Loucy (cell line): ENCODE measurements around the gene UCP3.
A peak's percentile ranks its signal among the peaks of the same experiment; 100 is the strongest.

Experiments
- H2AFZ ChIP-seq: fragments of 200-600 bp; sonication (generic); 2 replicates; pipeline ENCODE4 v1.6.0; 2016; ENCODE audit warnings: antibody characterized with exemption, mild to moderate bottlenecking, low read length, moderate library complexity
- H3F3A ChIP-seq: fragments of 200-600 bp; 2 replicates; pipeline ENCODE4 v1.6.0; 2016; ENCODE audit warnings: antibody characterized with exemption, low read depth, mild to moderate bottlenecking
- H3K27me3 ChIP-seq: fragments of 200-600 bp; sonication (generic); 2 replicates; pipeline ENCODE4 v1.6.1; 2014; ENCODE audit warnings: low read length, mild to moderate bottlenecking; ENCODE audit not compliant: insufficient read depth, poor library complexity, severe bottlenecking
- H3K36me3 ChIP-seq: fragments of 200-600 bp; sonication (generic); 2 replicates; pipeline ENCODE4 v1.6.1; 2016; ENCODE audit warnings: low read length; ENCODE audit not compliant: insufficient read depth
- H3K4me1 ChIP-seq: fragments of 200-600 bp; sonication (generic); 2 replicates; pipeline ENCODE4 v1.5.1; 2014; ENCODE audit warnings: low read length, mild to moderate bottlenecking; ENCODE audit not compliant: insufficient read depth, poor library complexity, severe bottlenecking
- H3K4me2 ChIP-seq: fragments of 200-600 bp; sonication (generic); 2 replicates; pipeline ENCODE4 v1.6.0; 2014; ENCODE audit warnings: antibody characterized with exemption, low read length, low read depth, mild to moderate bottlenecking; ENCODE audit not compliant: poor library complexity, severe bottlenecking
- H3K4me3 ChIP-seq: fragments of 200-600 bp; sonication (generic); 2 replicates; pipeline ENCODE4 v1.5.1; 2014; ENCODE audit warnings: low read length, mild to moderate bottlenecking, mixed read lengths; ENCODE audit not compliant: poor library complexity, severe bottlenecking
- H3K79me2 ChIP-seq: fragments of 200-600 bp; sonication (generic); 2 replicates; pipeline ENCODE4 v1.6.1; 2014; ENCODE audit warnings: low read length; ENCODE audit not compliant: insufficient read depth
- H3K9ac ChIP-seq: fragments of 200-600 bp; sonication (generic); 2 replicates; pipeline ENCODE4 v1.6.0; 2014; ENCODE audit warnings: mild to moderate bottlenecking, low read depth, low read length, moderate library complexity; ENCODE audit not compliant: poor library complexity, severe bottlenecking
- H3K9me2 ChIP-seq: fragments of 200-600 bp; sonication (generic); replicated peaks from 2 replicates; pipeline ENCODE4 v1.6.1; 2016; ENCODE audit warnings: low read depth, low read length, mixed read lengths
- H3K9me3 ChIP-seq: fragments of 200-600 bp; sonication (generic); 2 replicates; pipeline ENCODE4 v1.6.1; 2014; ENCODE audit warnings: mild to moderate bottlenecking, antibody characterized with exemption, low read length, low read depth; ENCODE audit not compliant: insufficient read depth
- H4K20me1 ChIP-seq: fragments of 200-600 bp; sonication (generic); 2 replicates; pipeline ENCODE4 v1.6.0; 2014; ENCODE audit warnings: antibody characterized with exemption, low read length, mild to moderate bottlenecking; ENCODE audit not compliant: insufficient read depth, poor library complexity, severe bottlenecking
- CTCF ChIP-seq: fragments of 200-600 bp; sonication (generic); conservative IDR thresholded peaks from 2 replicates; pipeline ENCODE4 v1.5.1; 2014; ENCODE audit warnings: mild to moderate bottlenecking, antibody characterized with exemption, low read length
- EZH2phosphoT487 ChIP-seq: fragments of 200-600 bp; IDR thresholded peaks from 2 replicates; pipeline ENCODE4 v1.6.1; 2018; ENCODE audit warnings: antibody characterized with exemption, mild to moderate bottlenecking, moderate library complexity, borderline replicate concordance

The UCP3 gene

GRCh38 chr11:74020539-74020938, 11.7 kb upstream of the UCP3 start:
- peaks cover 26% of the 10 kb centered on the region for H3K4me1 ChIP-seq
- no peak overlapping the region for H3K4me3 ChIP-seq
- no peak overlapping the region for H2AFZ ChIP-seq
- H3K79me2 ChIP-seq: no peaks in the 10 kb centered on the region
- H3K9me2 ChIP-seq: no peaks in the 10 kb centered on the region
- TF ChIP-seq EZH2phosphoT487: no peak
- H4K20me1 ChIP-seq: no peaks in the 10 kb centered on the region
- H3K9me3 ChIP-seq: no peaks in the 10 kb centered on the region
- H3K9ac ChIP-seq: peak overlapping the region; percentile 31
- H3F3A ChIP-seq: no peaks in the 10 kb centered on the region
- 0 out of 2 replicates have a peak, but pooled peaks cover 5% of the 10 kb centered on the region for H3K36me3 ChIP-seq
- no peaks in the 10 kb centered on the region for H3K27me3 ChIP-seq
- peak overlapping the region; percentile 18 for H3K4me2 ChIP-seq

GRCh38 chr11:74019860-74020259, 11.0 kb upstream of the UCP3 start:
- Histone ChIP-seq H4K20me1 (no peaks in the 10 kb centered on the region), H3K4me1 (peaks cover 33% of the 10 kb centered on the region), H3K4me3 (no peak overlapping the region), H3K9me3 (no peaks in the 10 kb centered on the region), H2AFZ (no peak overlapping the region), H3F3A (no peaks in the 10 kb centered on the region), H3K79me2 (no peaks in the 10 kb centered on the region), H3K9me2 (no peaks in the 10 kb centered on the region), H3K27me3 (no peaks in the 10 kb centered on the region), H3K9ac (peak overlapping the region; percentile 31), H3K4me2 (peak overlapping the region; percentile 18), H3K36me3 (0 out of 2 replicates have a peak, but pooled peaks cover 5% of the 10 kb centered on the region)
- no peak for TF ChIP-seq EZH2phosphoT487
- no peak for TF ChIP-seq CTCF

- Histone ChIP-seq H3K4me2 (peak overlapping the region; percentile 18), H3F3A (no peaks in the 10 kb centered on the region), H3K9ac (peak overlapping the region; percentile 0), H3K4me3 (no peak overlapping the region), H2AFZ (no peak overlapping the region), H4K20me1 (no peaks in the 10 kb centered on the region), H3K27me3 (no peaks in the 10 kb centered on the region), H3K36me3 (0 out of 2 replicates have a peak, but pooled peaks cover 5% of the 10 kb centered on the region), H3K4me1 (peaks cover 39% of the 10 kb centered on the region), H3K9me2 (no peaks in the 10 kb centered on the region), H3K9me3 (no peaks in the 10 kb centered on the region), H3K79me2 (no peaks in the 10 kb centered on the region)
- no peak for TF ChIP-seq CTCF
- TF ChIP-seq EZH2phosphoT487: no peak
Measured at GRCh38 chr11:74019104-74019738, 10.3 kb upstream of the UCP3 start.

- H3F3A ChIP-seq: no peaks in the 10 kb centered on the region
- H3K4me3 ChIP-seq: no peak overlapping the region
- no peaks in the 10 kb centered on the region for H3K9me2 ChIP-seq
- H3K9me3 ChIP-seq: no peaks in the 10 kb centered on the region
- H2AFZ ChIP-seq: no peak overlapping the region
- H3K4me1 ChIP-seq: peaks cover 45% of the 10 kb centered on the region
- H3K27me3 ChIP-seq: no peaks in the 10 kb centered on the region
- no peaks in the 10 kb centered on the region for H3K79me2 ChIP-seq
- H3K9ac ChIP-seq: peak overlapping the region; percentile 0
- TF ChIP-seq CTCF (no peak), EZH2phosphoT487 (no peak)
- no peak overlapping the region for H3K4me2 ChIP-seq
- H3K36me3 ChIP-seq: 0 out of 2 replicates have a peak, but pooled peaks cover 5% of the 10 kb centered on the region
- no peaks in the 10 kb centered on the region for H4K20me1 ChIP-seq
Measured at GRCh38 chr11:74018331-74019005, 9.6 kb upstream of the UCP3 start.
